ENCODE measurements around the gene MEIS3. TPM values are rescaled to one million over a fixed set of nuclear protein-coding genes. Genes with fewer than 3 reads are reported as not detected.

MEIS3 gene
- total and polyA plus RNA-seq, 7 donors = 0.92 to 19.4 (median 11.8) TPM

DNA sequence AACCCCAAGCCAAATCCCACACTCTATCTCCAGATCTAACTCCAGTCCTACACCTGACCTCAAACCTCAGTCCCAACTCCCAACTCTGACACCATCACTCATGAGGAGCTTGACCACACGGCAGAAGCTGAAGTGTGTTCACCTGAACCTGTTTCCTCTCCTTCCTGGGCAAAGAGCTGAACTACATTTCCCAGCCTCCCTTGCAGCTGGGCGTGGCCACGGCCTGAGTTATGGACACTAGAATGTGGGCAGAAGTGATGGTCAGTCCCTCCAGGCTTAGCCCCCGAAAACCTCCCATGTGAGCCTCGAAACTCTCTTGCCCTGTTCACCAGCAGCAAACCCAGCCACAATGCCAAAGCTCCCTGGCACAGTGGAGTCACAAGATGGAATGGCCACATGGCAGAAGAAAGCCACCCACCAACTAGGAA lies 19.5 kb upstream of the MEIS3 start:
- intact Hi-C loops (cut with DNase I) = loop anchor here (5.0 kb wide), 1 partner anchor 168 kb away; the partner anchor contains the start of gene BICRA
- no peak for DNase-seq
- Histone ChIP-seq H3K36me3 (peaks cover 0 to 4% (median 0%) of the 10 kb centered on the region in 4 donors), H3K4me3 (no peak overlapping the region), H3K9me3 (no peaks in the 10 kb centered on the region), H3K4me1 (no peaks in the 10 kb centered on the region), H3K27me3 (peaks cover 0 to 9% (median 0%) of the 10 kb centered on the region in 3 donors), H3K27ac (no peak overlapping the region)
- TF ChIP-seq EP300 (IDR thresholded peaks at IDR 0.05) (no peak), POLR2AphosphoS5 (IDR thresholded peaks at IDR 0.05) (no peak), POLR2A (IDR thresholded peaks at IDR 0.05) (no peak)
- TF ChIP-seq, protein P1, sequence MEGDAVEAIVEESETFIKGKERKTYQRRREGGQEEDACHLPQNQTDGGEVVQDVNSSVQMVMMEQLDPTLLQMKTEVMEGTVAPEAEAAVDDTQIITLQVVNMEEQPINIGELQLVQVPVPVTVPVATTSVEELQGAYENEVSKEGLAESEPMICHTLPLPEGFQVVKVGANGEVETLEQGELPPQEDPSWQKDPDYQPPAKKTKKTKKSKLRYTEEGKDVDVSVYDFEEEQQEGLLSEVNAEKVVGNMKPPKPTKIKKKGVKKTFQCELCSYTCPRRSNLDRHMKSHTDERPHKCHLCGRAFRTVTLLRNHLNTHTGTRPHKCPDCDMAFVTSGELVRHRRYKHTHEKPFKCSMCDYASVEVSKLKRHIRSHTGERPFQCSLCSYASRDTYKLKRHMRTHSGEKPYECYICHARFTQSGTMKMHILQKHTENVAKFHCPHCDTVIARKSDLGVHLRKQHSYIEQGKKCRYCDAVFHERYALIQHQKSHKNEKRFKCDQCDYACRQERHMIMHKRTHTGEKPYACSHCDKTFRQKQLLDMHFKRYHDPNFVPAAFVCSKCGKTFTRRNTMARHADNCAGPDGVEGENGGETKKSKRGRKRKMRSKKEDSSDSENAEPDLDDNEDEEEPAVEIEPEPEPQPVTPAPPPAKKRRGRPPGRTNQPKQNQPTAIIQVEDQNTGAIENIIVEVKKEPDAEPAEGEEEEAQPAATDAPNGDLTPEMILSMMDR (IDR thresholded peaks at IDR 0.05) = no peak
- 25 to 36% methylated on average over 5 of the region's 5 CpGs for WGBS, 2 donors

DNA sequence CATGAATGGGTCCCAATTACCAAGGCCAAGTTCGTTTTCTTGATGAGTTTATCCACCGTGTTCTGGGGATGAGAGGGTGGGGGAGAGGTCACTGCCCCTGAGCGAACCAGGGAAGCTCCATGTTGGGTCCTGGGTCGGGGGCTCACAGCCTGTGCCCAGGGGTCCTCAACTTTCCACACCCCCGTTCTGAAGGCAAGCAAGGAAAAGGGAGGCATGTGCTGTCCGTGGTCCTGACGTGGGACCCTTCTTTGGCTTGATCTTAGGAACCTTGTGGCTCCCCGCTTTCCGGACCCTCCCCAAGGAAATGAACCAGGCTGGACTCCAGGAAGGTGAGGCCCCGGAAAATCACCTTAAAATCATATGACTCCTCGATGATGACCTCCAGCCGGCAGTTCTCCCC lies 18.2 kb upstream of the MEIS3 start:
- intact Hi-C loops (cut with DNase I) = loop anchor here (2.0 to 5.0 kb wide), 4 partner anchors 47 to 261 kb away; partner anchors contain the start of genes BICRA and KPTN
- H3K9me3 ChIP-seq = no peaks in the 10 kb centered on the region
- TF ChIP-seq EP300 (IDR thresholded peaks at IDR 0.05) (no peak), POLR2A (IDR thresholded peaks at IDR 0.05) (no peak), POLR2AphosphoS5 (IDR thresholded peaks at IDR 0.05) (no peak)
- TF ChIP-seq, protein P1 (IDR thresholded peaks at IDR 0.05) = no peak
- H3K36me3 ChIP-seq = peaks cover 0 to 4% (median 0%) of the 10 kb centered on the region in 4 donors
- H3K27me3 ChIP-seq = peaks cover 0 to 5% (median 0%) of the 10 kb centered on the region in 3 donors
- H3K27ac ChIP-seq = no peak overlapping the region
- no peak overlapping the region for H3K4me3 ChIP-seq
- DNase-seq = no peak
- no peaks in the 10 kb centered on the region for H3K4me1 ChIP-seq
- WGBS, 2 donors = 44 to 47% methylated on average over 12 of the region's 12 CpGs

DNA sequence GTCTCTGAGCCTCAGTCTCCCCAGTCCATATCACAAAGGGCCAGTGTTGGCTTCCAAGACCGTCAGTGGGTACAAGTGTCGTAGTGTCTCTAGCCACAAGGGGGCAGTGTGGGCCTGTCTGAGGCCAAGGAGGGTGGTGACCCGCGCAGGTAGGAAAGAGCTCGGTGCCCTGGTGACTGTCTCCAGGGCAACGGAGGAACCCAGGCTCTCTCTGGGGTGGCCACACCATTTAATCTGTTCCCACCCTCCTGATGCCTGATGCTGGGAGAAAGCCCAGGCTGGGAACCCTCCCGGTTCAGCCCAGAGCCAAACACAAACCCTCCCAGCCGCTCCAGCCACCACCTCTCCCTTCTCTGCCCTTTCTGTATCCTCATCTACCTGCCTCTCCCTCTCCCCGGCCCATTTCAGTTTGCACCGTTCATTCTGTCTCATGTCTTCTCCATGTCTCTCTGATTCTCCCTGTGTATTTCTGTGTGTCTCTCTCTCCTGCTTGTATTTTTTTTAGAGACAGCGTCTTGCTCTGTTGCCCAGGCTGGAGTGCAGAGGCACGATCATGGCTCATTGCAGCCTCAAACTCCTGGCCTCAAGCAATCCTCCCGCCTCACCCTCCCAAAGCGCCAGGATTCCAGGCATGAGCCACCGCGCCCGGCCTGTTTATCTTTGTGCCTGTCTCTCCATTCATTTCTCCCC lies 17.5 kb upstream of the MEIS3 start:
- H3K36me3 ChIP-seq = peaks cover 0 to 4% (median 0%) of the 10 kb centered on the region in 4 donors
- DNase-seq = peak; percentile 88
- intact Hi-C loops (cut with DNase I) = loop anchor here (1.0 to 5.0 kb wide), 5 partner anchors 48 to 270 kb away; partner anchors contain the start of genes BICRA and KPTN
- peaks cover 0 to 9% (median 0%) of the 10 kb centered on the region in 3 donors for H3K27me3 ChIP-seq
- 28 to 32% methylated on average over 17 of the region's 17 CpGs for WGBS, 2 donors
- H3K9me3 ChIP-seq = no peaks in the 10 kb centered on the region
- no peak overlapping the region for H3K4me3 ChIP-seq
- TF ChIP-seq POLR2AphosphoS5 (IDR thresholded peaks at IDR 0.05) = no peak
- TF ChIP-seq, protein P1 (IDR thresholded peaks at IDR 0.05) = peak; percentile 85 to 90 (median 86)
- no peak for TF ChIP-seq EP300 (IDR thresholded peaks at IDR 0.05)
- no peak for TF ChIP-seq POLR2A (IDR thresholded peaks at IDR 0.05)
- no peaks in the 10 kb centered on the region for H3K4me1 ChIP-seq
- H3K27ac ChIP-seq = peak overlapping the region in 1 of 4 donors; percentile 2

DNA sequence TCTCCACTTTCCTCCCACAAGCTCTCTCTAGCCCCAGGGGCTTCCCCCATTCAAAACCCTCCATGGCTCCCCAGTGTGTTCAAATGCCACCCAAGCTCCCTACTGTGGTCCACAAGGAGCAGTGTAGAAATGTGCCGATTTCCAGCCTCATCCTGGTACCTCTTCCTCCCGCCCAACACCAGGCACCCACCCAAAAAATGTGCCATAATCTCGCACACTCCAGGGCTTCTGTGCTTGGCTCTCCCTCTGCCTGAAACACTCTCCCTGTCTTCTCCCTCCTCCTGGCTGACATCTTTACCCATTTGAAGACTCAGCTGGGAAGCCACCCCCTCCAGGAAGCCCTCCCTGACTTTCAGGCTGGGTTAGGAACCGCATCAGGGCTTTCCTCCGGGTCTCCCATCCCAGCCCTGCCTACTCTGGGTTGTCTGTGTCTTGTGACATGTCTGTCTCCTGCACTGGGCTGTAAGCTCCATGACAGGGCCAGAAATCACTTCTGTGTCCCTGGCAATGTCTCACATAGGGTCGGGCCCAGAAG lies 16.6 kb upstream of the MEIS3 start:
- Histone ChIP-seq H3K27me3 (peaks cover 0 to 15% (median 0%) of the 10 kb centered on the region in 3 donors), H3K4me3 (no peak overlapping the region), H3K36me3 (peaks cover 0 to 4% (median 0%) of the 10 kb centered on the region in 4 donors), H3K27ac (no peak overlapping the region), H3K4me1 (no peaks in the 10 kb centered on the region), H3K9me3 (no peaks in the 10 kb centered on the region)
- intact Hi-C loops (cut with DNase I) = loop anchor here (1.0 to 5.0 kb wide), 5 partner anchors 49 to 271 kb away; partner anchors contain the start of genes BICRA and KPTN
- DNase-seq = no peak
- WGBS, 2 donors = 77 to 85% methylated on average over 6 of the region's 6 CpGs
- TF ChIP-seq, protein P1 (IDR thresholded peaks at IDR 0.05) = no peak
- TF ChIP-seq POLR2A (IDR thresholded peaks at IDR 0.05) (no peak), EP300 (IDR thresholded peaks at IDR 0.05) (no peak), POLR2AphosphoS5 (IDR thresholded peaks at IDR 0.05) (no peak)
